Measurements from ENCODE around the gene LOXHD1.

GRCh38 chr18:46447323-46447722 is 209.7 kb downstream of the LOXHD1 start:
- TF ChIP-seq, protein P1, sequence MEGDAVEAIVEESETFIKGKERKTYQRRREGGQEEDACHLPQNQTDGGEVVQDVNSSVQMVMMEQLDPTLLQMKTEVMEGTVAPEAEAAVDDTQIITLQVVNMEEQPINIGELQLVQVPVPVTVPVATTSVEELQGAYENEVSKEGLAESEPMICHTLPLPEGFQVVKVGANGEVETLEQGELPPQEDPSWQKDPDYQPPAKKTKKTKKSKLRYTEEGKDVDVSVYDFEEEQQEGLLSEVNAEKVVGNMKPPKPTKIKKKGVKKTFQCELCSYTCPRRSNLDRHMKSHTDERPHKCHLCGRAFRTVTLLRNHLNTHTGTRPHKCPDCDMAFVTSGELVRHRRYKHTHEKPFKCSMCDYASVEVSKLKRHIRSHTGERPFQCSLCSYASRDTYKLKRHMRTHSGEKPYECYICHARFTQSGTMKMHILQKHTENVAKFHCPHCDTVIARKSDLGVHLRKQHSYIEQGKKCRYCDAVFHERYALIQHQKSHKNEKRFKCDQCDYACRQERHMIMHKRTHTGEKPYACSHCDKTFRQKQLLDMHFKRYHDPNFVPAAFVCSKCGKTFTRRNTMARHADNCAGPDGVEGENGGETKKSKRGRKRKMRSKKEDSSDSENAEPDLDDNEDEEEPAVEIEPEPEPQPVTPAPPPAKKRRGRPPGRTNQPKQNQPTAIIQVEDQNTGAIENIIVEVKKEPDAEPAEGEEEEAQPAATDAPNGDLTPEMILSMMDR (IDR thresholded peaks at IDR 0.05) = no peak
- TF ChIP-seq POLR2A (IDR thresholded peaks at IDR 0.05) = no peak

All from uterus (tissue), 2 donors.